ENCODE results near the gene ENPP6. TPM values are rescaled to one million over a fixed set of nuclear protein-coding genes. Genes with fewer than 3 reads are reported as not detected.

ENPP6 gene
- polyA plus RNA-seq, 1 donor from 2014 or later = not detected

GRCh38 chr4:184091986-184092385 lies 125.7 kb downstream of the ENPP6 start:
- no peak overlapping the region for H3K4me2 ChIP-seq (ENCODE audit: low read length)
- H3K9me3 ChIP-seq (ENCODE audit: low read length) = no peaks in the 10 kb centered on the region
- no peaks in the 10 kb centered on the region for H3K36me3 ChIP-seq (ENCODE audit: insufficient read depth, low read length)
- no peaks in the 10 kb centered on the region for H4K20me1 ChIP-seq (ENCODE audit: insufficient read depth)
- H3K4me3 ChIP-seq (ENCODE audit: low read length) = no peak overlapping the region
- TF ChIP-seq EP300 (conservative IDR thresholded peaks at IDR 0.05; ENCODE audit: poor library complexity, severe bottlenecking) (no peak), POLR2AphosphoS5 (IDR thresholded peaks at IDR 0.05) (no peak), REST (IDR thresholded peaks at IDR 0.05; ENCODE audit: borderline replicate concordance) (no peak), MXI1 (conservative IDR thresholded peaks at IDR 0.05; ENCODE audit: poor library complexity, severe bottlenecking) (no peak), RAD21 (conservative IDR thresholded peaks at IDR 0.05) (no peak), EZH2 (IDR thresholded peaks at IDR 0.05; ENCODE audit: borderline replicate concordance, insufficient read depth, low read length, poor library complexity, severe bottlenecking) (no peak), TAF1 (IDR thresholded peaks at IDR 0.05; ENCODE audit: low read depth) (no peak), SMC3 (conservative IDR thresholded peaks at IDR 0.05; ENCODE audit: poor library complexity) (no peak)
- TF ChIP-seq, protein P1, sequence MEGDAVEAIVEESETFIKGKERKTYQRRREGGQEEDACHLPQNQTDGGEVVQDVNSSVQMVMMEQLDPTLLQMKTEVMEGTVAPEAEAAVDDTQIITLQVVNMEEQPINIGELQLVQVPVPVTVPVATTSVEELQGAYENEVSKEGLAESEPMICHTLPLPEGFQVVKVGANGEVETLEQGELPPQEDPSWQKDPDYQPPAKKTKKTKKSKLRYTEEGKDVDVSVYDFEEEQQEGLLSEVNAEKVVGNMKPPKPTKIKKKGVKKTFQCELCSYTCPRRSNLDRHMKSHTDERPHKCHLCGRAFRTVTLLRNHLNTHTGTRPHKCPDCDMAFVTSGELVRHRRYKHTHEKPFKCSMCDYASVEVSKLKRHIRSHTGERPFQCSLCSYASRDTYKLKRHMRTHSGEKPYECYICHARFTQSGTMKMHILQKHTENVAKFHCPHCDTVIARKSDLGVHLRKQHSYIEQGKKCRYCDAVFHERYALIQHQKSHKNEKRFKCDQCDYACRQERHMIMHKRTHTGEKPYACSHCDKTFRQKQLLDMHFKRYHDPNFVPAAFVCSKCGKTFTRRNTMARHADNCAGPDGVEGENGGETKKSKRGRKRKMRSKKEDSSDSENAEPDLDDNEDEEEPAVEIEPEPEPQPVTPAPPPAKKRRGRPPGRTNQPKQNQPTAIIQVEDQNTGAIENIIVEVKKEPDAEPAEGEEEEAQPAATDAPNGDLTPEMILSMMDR (IDR thresholded peaks at IDR 0.05; ENCODE audit: poor library complexity, severe bottlenecking) = no peak
- no peak overlapping the region for H3K27ac ChIP-seq (ENCODE audit: low read length)
- H3K9ac ChIP-seq (ENCODE audit: low read length) = no peak overlapping the region
- no peaks in the 10 kb centered on the region for H3K9me2 ChIP-seq (ENCODE audit: insufficient read depth, low read length)
- H3K27me3 ChIP-seq (ENCODE audit: insufficient read depth, low read depth, low read length) = no peaks in the 10 kb centered on the region
- no peaks in the 10 kb centered on the region for H3K79me2 ChIP-seq (replicated peaks; ENCODE audit: insufficient read depth, low read length)
- no peaks in the 10 kb centered on the region for H3F3A ChIP-seq (ENCODE audit: insufficient read depth, low read length, poor library complexity, severe bottlenecking)
- H2AFZ ChIP-seq (ENCODE audit: low read depth, low read length) = no peak overlapping the region

GRCh38 chr4:184090571-184090970 lies 127.1 kb downstream of the ENPP6 start:
- H3F3A ChIP-seq (ENCODE audit: insufficient read depth, low read length, poor library complexity, severe bottlenecking) = no peaks in the 10 kb centered on the region
- no peaks in the 10 kb centered on the region for H3K36me3 ChIP-seq (ENCODE audit: insufficient read depth, low read length)
- no peaks in the 10 kb centered on the region for H3K9me3 ChIP-seq (ENCODE audit: low read length)
- H3K9me2 ChIP-seq (ENCODE audit: insufficient read depth, low read length) = no peaks in the 10 kb centered on the region
- no peaks in the 10 kb centered on the region for H3K79me2 ChIP-seq (replicated peaks; ENCODE audit: insufficient read depth, low read length)
- TF ChIP-seq, protein P1 (IDR thresholded peaks at IDR 0.05; ENCODE audit: poor library complexity, severe bottlenecking) = no peak
- no peak for TF ChIP-seq TAF1 (IDR thresholded peaks at IDR 0.05; ENCODE audit: low read depth)
- no peak for TF ChIP-seq EP300 (conservative IDR thresholded peaks at IDR 0.05; ENCODE audit: poor library complexity, severe bottlenecking)
- no peak for TF ChIP-seq RAD21 (conservative IDR thresholded peaks at IDR 0.05)
- H3K4me3 ChIP-seq (ENCODE audit: low read length) = no peak overlapping the region
- H3K27me3 ChIP-seq (ENCODE audit: insufficient read depth, low read depth, low read length) = no peaks in the 10 kb centered on the region
- no peak overlapping the region for H3K4me2 ChIP-seq (ENCODE audit: low read length)
- H2AFZ ChIP-seq (ENCODE audit: low read depth, low read length) = no peak overlapping the region
- no peak overlapping the region for H3K27ac ChIP-seq (ENCODE audit: low read length)
- no peaks in the 10 kb centered on the region for H4K20me1 ChIP-seq (ENCODE audit: insufficient read depth)
- no peak overlapping the region for H3K9ac ChIP-seq (ENCODE audit: low read length)

All from neural cell (in vitro differentiated cells).